Measurements from ENCODE around the gene SNTG2.

SNTG2 gene

DNA sequence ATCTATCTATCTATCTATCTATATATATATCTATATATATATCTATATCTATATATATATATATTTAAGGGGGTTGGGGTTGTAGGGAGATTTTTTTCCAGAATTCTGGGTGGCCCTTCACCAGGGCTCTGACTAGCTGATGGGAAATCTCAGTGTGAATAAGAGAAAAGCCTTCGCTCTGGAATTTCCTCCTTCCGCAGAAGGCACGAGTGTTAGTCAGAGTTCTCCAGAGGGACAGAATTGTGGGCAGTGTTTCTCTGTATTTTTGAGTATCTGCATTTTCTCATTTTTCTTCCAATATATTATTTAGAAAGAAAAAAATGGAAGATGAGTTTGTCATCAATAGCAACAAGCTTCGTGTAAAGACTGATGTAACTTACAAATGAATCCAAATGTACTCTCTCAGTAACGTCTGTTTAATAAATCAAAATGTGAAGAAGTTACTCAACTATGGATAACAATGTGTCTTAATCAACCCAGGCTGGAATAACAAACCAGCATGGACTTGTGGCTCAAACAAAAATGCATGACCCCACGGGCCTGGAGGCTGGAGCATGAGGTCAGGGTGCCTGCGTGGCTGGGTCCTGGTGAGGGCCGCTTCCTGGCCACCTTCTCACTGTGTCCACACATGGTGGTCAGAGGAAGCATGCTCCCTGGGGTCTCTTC lies 10.6 kb upstream of the SNTG2 start:
- ATAC-seq: no peak
- peaks cover 6% of the 10 kb centered on the region for H3K4me1 Mint-ChIP-seq
- H3K4me3 Mint-ChIP-seq: no peak overlapping the region
- H3K27me3 Mint-ChIP-seq: no peaks in the 10 kb centered on the region
- DNase-seq: no peak
- H3K27ac Mint-ChIP-seq: no peak overlapping the region
- peaks cover 8 to 13% of the 10 kb centered on the region in 2 donors for H3K9me3 Mint-ChIP-seq

DNA sequence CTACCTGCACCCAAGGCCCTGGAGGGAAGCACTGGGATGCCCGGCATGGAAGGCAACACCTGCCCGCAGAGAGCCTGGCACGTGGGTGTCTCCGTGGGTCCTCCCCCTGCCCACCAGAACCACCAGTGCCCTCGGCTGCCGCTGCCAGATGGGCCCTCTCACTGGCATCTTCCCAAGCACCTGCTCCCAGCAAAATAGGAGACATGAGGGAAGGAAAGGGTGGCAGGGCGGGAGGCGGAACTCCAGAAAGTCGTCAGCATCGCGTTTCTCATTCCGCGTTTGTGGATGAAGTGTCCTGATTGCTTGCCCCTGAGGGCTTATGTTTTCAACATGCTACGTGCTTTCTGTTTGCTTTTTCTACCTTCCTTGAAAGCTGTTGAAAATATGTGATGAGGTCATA lies 8.8 kb upstream of the SNTG2 start:
- Mint-ChIP-seq H3K9me3 (peaks cover 8 to 22% of the 10 kb centered on the region in 2 donors), H3K27ac (no peak overlapping the region), H3K4me1 (peaks cover 24% of the 10 kb centered on the region), H3K27me3 (no peaks in the 10 kb centered on the region), H3K4me3 (no peak overlapping the region)
- DNase-seq (no peak), ATAC-seq (no peak)

DNA sequence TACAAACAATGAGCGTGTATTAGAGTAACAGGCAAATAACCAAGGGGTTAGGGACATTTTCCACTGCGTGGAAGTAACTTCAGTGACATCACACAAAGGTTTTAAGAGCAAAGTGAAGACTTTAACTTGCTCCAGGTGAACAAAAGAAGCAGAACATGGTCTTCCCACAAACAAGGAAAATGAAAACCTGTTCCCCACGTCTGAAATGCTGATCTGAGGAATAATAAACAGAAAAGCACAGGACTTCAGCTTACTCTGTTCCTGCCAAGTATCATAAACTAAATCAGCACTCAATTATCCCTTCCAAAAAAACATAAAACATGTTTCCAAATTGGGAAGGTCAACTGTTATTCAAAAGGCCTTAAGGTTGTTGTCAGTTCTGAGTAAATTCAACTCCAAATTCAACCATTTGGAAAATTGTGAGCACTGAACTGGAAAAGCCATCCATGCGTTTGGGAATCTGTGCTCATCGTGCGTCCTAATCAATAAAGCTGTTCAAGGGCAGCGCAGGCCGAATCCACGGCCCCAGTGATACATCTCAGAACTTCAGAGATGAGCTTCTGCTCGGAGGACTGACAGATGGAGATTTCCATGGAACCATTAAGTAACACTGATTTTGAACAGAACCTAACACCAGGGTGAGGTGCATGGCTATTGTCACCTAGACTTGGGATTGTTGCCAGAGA lies 7.7 kb upstream of the SNTG2 start:
- no peak overlapping the region for H3K27ac Mint-ChIP-seq
- H3K4me1 Mint-ChIP-seq: peaks cover 33% of the 10 kb centered on the region
- ATAC-seq (no peak), DNase-seq (no peak)
- no peaks in the 10 kb centered on the region for H3K27me3 Mint-ChIP-seq
- H3K9me3 Mint-ChIP-seq: peaks cover 8 to 22% of the 10 kb centered on the region in 2 donors
- H3K4me3 Mint-ChIP-seq: no peak overlapping the region

DNA sequence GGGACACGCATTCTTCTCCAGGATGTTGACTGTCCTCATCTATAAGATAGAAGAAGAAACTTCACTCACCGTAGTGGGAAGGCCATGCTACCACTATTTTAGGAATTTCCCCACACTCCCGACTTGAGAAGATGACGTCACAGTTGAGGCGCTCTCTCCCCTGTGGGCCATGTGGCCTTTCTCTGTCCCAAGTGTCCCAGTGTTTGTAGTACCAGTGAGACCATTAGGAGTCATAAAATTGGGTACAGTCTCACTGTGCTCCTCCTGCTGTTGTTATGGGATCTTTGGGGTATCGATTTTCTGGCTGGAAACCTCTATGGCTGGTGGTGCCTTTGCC lies 7.2 kb upstream of the SNTG2 start:
- no peak overlapping the region for H3K27ac Mint-ChIP-seq
- DNase-seq (no peak), ATAC-seq (no peak)
- H3K4me1 Mint-ChIP-seq: peaks cover 33% of the 10 kb centered on the region
- no peak overlapping the region for H3K4me3 Mint-ChIP-seq
- H3K27me3 Mint-ChIP-seq: no peaks in the 10 kb centered on the region
- peaks cover 8 to 22% of the 10 kb centered on the region in 2 donors for H3K9me3 Mint-ChIP-seq

DNA sequence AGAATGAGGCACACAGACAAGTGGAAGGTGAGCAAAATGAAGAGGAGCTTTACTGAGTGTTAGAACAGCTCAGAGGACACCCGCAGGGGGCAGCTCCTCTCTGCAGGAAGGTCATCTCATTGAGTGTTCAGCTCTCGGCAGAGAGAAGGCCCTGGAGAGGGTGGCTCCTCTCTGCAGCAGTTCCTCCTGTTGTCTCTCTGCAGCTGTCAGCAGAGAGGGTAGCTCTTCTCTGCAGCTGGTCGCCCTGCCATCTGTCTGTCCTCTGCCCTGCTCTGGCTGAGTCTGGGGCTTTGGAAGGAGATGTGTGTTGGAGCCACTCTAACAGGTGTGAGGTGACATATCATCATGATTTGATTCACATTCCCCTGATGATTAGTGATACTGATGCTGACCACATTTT lies 6.8 kb upstream of the SNTG2 start:
- Mint-ChIP-seq H3K27me3 (no peaks in the 10 kb centered on the region), H3K9me3 (peaks cover 8 to 22% of the 10 kb centered on the region in 2 donors), H3K4me3 (no peak overlapping the region), H3K27ac (no peak overlapping the region), H3K4me1 (peaks cover 33% of the 10 kb centered on the region)
- ATAC-seq (no peak), DNase-seq (no peak)

DNA sequence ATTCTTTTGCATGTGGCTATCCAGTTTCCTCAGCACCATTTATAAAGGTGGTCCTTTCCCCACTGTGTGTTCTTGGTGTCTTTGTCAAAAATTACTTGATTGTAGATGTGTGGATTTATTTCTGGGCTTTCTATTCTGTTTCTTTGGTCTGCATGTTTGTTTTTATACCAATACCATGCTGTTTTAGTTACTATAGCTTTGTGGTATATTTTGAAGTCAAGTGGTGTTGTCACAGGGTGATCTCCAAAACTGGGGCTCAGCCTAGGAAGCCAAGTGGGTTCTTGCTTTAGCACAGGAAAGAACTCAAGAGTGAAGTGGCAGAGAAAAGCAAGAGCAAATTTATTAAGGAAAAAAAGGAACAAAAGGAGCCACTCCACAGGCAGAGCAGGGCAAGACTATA lies 6.0 kb upstream of the SNTG2 start:
- no peak for ATAC-seq
- H3K4me3 Mint-ChIP-seq: peak overlapping the region in 1 of 2 donors; percentile 21
- H3K9me3 Mint-ChIP-seq: peaks cover 8 to 22% of the 10 kb centered on the region in 2 donors

DNA sequence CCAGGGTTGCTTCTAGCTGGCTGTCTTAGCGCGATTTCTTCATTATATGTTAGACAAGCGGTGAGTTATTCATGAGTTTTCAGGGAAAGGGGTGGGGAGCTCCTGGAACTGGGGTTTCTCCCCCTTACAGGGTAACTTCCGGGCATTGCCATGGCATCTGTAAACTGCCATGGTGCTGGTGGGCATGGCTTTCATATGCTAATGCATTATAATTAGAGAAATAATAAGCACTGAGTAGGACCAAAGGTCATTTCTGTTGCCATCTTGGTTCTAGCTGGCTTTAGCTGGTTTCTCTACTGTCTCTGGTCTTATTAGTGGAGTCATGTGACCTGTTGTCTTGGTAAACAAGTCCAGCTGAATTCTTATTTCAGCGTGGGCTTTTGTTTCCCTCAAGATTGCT lies 5.5 kb upstream of the SNTG2 start:
- peaks cover 40% of the 10 kb centered on the region for H3K4me1 Mint-ChIP-seq
- H3K27me3 Mint-ChIP-seq: no peaks in the 10 kb centered on the region
- H3K9me3 Mint-ChIP-seq: peaks cover 8 to 22% of the 10 kb centered on the region in 2 donors
- DNase-seq: no peak
- no peak overlapping the region for H3K27ac Mint-ChIP-seq
- no peak overlapping the region for H3K4me3 Mint-ChIP-seq
- no peak for ATAC-seq

More for the DNA sequence above, 6.0 kb upstream of the SNTG2 start:
- Mint-ChIP-seq H3K27me3 (no peaks in the 10 kb centered on the region), H3K27ac (no peak overlapping the region), H3K4me1 (peaks cover 40% of the 10 kb centered on the region)
- no peak for DNase-seq

DNA sequence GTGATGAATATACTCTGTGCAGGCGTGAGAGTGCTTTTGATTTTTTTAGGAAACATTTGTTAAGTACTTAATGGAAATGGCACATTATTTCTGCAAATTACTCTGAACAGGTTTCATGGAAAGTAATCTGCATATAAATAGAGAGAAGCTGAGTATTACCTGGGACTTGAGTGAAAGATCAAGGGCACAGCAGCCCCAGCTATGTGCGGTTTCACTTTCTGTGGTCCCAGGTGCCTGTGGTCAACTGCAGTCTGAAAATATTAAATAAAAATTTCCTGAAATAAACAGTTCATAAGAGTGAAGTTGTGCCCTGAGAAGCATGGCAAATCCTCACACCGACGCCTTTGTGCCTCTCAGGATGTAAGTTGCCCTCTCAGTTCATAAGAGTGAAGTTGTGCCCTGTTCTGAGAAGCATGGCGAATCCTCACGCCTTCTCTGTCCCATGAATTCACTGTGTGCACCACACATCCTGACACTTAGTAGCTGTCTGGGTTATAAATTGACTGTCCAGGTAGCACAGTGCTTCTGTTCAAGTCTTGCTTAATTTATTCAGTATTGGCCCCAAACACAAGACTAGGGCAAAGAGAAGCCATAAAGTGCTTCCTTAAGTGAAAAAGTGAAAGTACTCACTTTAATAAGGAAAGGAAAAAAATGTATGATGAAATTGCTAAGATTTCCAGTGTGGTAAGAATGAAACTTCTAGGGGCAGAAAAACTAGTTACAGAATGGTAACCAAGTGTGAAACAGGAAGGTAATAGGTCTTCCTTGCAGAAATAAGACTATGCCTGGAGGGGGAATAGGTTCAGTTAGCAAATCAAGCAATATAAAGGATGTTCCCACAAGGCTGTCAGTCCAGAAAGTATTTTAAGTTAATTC lies 4.3 kb upstream of the SNTG2 start:
- H3K4me3 Mint-ChIP-seq: peak overlapping the region; percentile 61 to 71
- peaks cover 2% of the 10 kb centered on the region for H3K27me3 Mint-ChIP-seq
- H3K9me3 Mint-ChIP-seq: peaks cover 8 to 22% of the 10 kb centered on the region in 2 donors
- H3K4me1 Mint-ChIP-seq: peaks cover 43% of the 10 kb centered on the region
- ATAC-seq: peak; percentile 83
- DNase-seq: peak; percentile 21 to 43
- H3K27ac Mint-ChIP-seq: peak overlapping the region; percentile 82 to 90

DNA sequence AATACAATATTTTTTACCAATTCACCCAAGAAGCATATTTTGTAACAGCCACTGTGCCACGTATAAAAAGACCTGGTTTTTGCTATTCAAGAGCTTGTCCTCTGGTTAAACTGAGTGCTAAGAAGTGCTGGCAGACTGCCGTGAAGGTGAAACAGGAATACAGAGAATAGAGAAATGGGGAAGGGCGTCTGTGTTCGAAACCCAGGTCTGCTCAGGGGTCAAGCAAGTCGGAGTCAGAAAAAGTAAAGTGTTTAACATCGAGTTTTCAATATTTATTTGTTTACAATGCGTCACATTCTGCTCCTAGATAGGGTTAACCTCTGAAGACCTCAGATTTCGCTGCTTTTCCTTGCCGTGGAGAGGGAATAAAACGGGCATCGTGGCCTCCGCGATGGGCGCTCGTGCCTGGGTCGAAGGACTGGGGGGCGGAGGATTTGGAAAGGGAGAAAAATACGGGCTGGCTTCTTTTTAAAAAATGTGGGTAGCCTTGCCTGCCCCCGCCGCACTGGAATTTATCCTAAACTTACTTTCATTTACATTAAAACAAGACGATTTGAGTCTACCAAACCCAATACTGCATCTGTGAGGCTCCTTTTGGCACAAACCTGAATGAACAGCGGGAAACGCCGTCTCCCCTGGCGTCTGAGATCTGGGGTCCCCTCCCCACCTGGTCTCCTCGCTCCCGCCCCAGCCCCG lies 1.1 kb upstream of the SNTG2 start:
- Mint-ChIP-seq H3K4me1 (peaks cover 72% of the 10 kb centered on the region), H3K27ac (peak overlapping the region; percentile 16 to 44), H3K27me3 (peaks cover 23% of the 10 kb centered on the region), H3K4me3 (peak overlapping the region; percentile 75 to 81), H3K9me3 (peaks cover 5 to 14% of the 10 kb centered on the region in 2 donors)
- DNase-seq: no peak
- no peak for ATAC-seq

DNA sequence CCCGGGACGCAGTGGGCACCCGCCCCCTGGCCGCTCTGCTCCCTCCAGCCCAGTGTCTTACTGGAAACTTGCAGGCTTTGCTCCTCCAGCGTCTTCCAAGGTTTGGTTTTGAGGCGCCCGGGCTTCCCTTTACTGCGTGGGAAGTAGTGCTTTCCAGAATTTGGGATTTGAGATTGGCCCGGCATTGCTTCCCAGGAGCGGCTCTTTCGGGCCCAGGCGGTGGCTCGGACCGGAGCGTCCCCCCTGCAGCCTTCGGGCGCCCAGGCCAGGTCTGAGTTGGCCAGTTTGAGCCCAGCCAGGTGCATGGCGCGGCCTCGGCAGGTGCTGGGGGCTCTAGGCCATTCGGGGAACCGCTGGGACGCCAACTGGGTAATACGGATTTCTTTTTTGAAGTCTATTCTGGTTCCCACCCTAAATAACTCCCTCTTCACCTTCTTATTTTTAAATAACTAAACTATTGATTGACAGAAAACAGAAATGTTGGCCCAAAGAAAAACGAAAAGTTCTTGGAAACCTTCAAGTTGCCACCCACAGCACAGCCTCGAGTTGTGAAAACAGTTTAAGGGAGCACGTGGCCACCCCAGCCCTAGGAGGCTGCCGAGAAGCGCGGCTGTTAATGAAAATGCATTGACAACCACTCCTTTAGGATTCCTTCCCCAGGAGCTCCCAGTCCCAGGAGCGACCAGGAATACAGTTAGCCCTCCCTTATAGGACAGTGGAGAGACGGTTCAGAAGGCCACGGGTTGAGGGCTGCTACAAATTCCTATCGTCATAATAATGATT lies 766 bp downstream of the SNTG2 start:
- peaks cover 56% of the 10 kb centered on the region for H3K4me1 Mint-ChIP-seq
- peak overlapping the region; percentile 82 to 89 for H3K4me3 Mint-ChIP-seq
- DNase-seq (no peak), ATAC-seq (peak; percentile 1)
- H3K9me3 Mint-ChIP-seq: no peaks in the 10 kb centered on the region
- peak overlapping the region; percentile 71 to 74 for H3K27ac Mint-ChIP-seq
- peaks cover 23% of the 10 kb centered on the region for H3K27me3 Mint-ChIP-seq

DNA sequence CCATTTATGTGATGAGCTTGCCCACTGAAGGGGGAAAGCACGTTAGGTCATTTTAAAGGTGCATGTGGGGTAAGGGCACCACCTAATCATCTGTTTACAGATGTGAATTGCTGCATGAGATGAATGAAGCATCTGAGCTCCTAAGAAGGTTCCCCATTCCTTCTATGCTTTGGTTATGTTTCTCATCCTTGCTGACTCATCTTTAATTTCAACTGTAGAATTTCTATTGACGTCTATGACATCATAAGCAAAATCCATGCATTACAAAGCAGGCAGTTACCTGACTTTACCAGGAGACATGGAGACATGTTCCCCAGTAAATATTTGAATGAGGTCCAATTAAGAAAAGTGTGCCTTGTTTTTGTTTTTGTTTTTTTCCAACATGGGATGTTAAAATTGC lies 2.8 kb downstream of the SNTG2 start:
- Mint-ChIP-seq H3K4me3 (no peak overlapping the region), H3K27me3 (peaks cover 23% of the 10 kb centered on the region)

DNA sequence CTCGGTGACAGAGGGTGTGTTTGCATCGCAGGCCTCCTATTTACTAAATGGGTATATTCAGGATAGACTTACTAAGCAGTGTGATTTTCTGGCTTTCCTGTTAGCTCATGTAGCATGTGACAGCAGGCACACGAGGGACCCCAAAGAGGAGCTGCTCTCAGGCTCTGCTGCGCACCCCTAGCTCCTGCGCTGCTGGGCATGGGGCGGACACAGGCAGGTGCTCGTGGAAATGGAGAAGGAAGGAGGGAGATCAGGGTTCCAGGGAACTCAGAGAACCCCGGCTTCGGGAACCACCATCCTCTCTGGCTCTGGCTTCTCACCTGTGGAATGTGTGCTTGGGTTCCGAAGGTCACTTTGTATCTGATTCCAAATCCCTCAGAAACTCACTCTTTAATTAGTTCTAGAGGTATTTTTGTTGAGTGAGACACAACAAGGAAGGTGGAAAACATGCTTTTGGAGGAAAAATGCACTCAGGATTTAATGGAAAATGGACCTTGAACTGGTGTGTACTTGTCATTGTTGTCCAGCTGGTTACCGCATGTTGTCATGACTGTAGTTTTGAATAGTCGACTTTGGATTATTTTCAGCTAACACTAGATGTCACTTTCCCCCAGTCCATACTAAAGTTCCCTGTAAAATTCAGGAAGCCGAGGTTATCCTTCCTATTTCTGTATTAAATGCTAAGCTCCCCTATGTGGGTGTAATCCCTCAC lies 3.5 kb downstream of the SNTG2 start:
- H3K4me1 Mint-ChIP-seq: peaks cover 51% of the 10 kb centered on the region
- no peaks in the 10 kb centered on the region for H3K9me3 Mint-ChIP-seq
- peaks cover 25% of the 10 kb centered on the region for H3K27me3 Mint-ChIP-seq
- H3K4me3 Mint-ChIP-seq: no peak overlapping the region
- peak overlapping the region in 1 of 2 donors; percentile 9 for H3K27ac Mint-ChIP-seq
- ATAC-seq: no peak
- DNase-seq: no peak

More for the DNA sequence above, 2.8 kb downstream of the SNTG2 start:
- DNase-seq (no peak), ATAC-seq (no peak)
- Mint-ChIP-seq H3K27ac (no peak overlapping the region), H3K4me1 (peaks cover 50% of the 10 kb centered on the region), H3K9me3 (no peaks in the 10 kb centered on the region)

DNA sequence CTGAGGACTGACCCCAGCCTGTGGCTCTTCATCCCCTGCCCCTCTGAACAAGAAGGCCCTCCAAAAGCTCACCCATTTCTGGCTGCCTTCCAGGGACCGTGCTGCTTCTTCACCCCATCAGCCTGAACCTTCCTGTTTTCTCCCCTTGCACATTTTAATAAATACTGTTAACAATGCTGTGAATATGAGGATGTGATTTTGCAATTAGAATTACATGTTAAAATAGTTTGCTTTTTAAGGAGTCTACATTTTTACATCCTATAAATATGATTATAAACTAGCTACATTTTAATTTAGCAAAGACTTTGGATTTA lies 4.0 kb downstream of the SNTG2 start:
- no peaks in the 10 kb centered on the region for H3K9me3 Mint-ChIP-seq
- H3K27me3 Mint-ChIP-seq: peaks cover 30% of the 10 kb centered on the region
- DNase-seq (no peak), ATAC-seq (no peak)
- H3K27ac Mint-ChIP-seq: peak overlapping the region in 1 of 2 donors; percentile 9
- H3K4me1 Mint-ChIP-seq: peaks cover 50% of the 10 kb centered on the region
- no peak overlapping the region for H3K4me3 Mint-ChIP-seq
